PC-3 (cell line): ENCODE measurements around the gene GPR63. TPM values are rescaled to one million over a fixed set of nuclear protein-coding genes. Genes with fewer than 3 reads are reported as not detected.

Source experiments
- ATAC-seq: fragments of 200-7000 bp; cut with Tn5 transposase; 2 replicates; pipeline ENCODE4 v1.9.1; 2020; ENCODE audit warnings: mild to moderate bottlenecking, moderate library complexity
- BruUV-seq: library from RNA; stranded (reverse); fragments of 400-500 nt; replicated peaks from 2 replicates; lab custom pipeline; 2021; lab: Mats Ljungman, UMichigan
- CTCF ChIA-PET: fragments of 300-600 bp; sonication (Branson Sonifier 250); formaldehyde crosslinking; loops from one replicate; lab custom pipeline; 2022; ENCODE audit warnings: antibody characterized with exemption; lab: Charles Lee
- POLR2A ChIA-PET: fragments of 300-600 bp; sonication (Branson Sonifier 250); formaldehyde crosslinking; loops from one replicate; lab custom pipeline; 2022; ENCODE audit warnings: antibody characterized with exemption; ENCODE audit not compliant: unreplicated experiment; lab: Charles Lee
- DNase-seq: peaks from one replicate; pipeline ENCODE4 v3.0.0-alpha.2; 2015
- H2AFZ ChIP-seq: fragments of 300-600 bp; sonication (generic); 2 replicates; pipeline ENCODE4 v1.6.0; 2016; ENCODE audit warnings: antibody characterized with exemption, low read length
- H3F3A ChIP-seq: fragments of 300-600 bp; sonication (generic); one replicate; pipeline ENCODE4 v1.6.0; 2017; ENCODE audit warnings: antibody characterized with exemption, low read length, control low read depth, mild to moderate bottlenecking; ENCODE audit not compliant: unreplicated experiment
- H3K27ac ChIP-seq: fragments of 300-600 bp; sonication (generic); 2 replicates; pipeline ENCODE4 v1.5.1; 2016; ENCODE audit warnings: mild to moderate bottlenecking, low read length
- H3K27me3 ChIP-seq: fragments of 300-600 bp; sonication (generic); 2 replicates; pipeline ENCODE4 v1.6.1; 2016; ENCODE audit warnings: low read length, mixed read lengths
- H3K36me3 ChIP-seq: fragments of 300-600 bp; sonication (generic); 2 replicates; pipeline ENCODE4 v1.6.1; 2016; ENCODE audit warnings: low read depth, mixed run types, low read length, mixed read lengths
- H3K4me1 ChIP-seq: fragments of 300-600 bp; sonication (generic); 2 replicates; pipeline ENCODE4 v1.5.1; 2016; ENCODE audit warnings: low read length; ENCODE audit not compliant: insufficient read depth
- H3K4me2 ChIP-seq: fragments of 300-600 bp; sonication (generic); 2 replicates; pipeline ENCODE4 v1.6.0; 2016; ENCODE audit warnings: low read length
- H3K4me3 ChIP-seq: fragments of 300-600 bp; sonication (generic); 2 replicates; pipeline ENCODE4 v1.5.1; 2016; ENCODE audit warnings: mild to moderate bottlenecking, low read length, mixed read lengths
- H3K79me2 ChIP-seq: fragments of 300-600 bp; sonication (generic); 2 replicates; pipeline ENCODE4 v1.6.1; 2017; ENCODE audit warnings: low read length, mixed read lengths
- H3K9ac ChIP-seq: fragments of 300-600 bp; sonication (generic); 2 replicates; pipeline ENCODE4 v1.6.0; 2016; ENCODE audit warnings: mild to moderate bottlenecking, low read length
- H3K9me2 ChIP-seq: fragments of 300-600 bp; sonication (generic); replicated peaks from 2 replicates; pipeline ENCODE4 v1.6.1; 2016; ENCODE audit warnings: mixed run types, low read length, mixed read lengths
- H3K9me3 ChIP-seq: fragments of 300-600 bp; sonication (generic); 2 replicates; pipeline ENCODE4 v1.6.1; 2016; ENCODE audit warnings: low read length, mixed read lengths
- H4K20me1 ChIP-seq: fragments of 300-600 bp; sonication (generic); 2 replicates; pipeline ENCODE4 v1.6.1; 2016; ENCODE audit warnings: low read length, mixed read lengths
- CTCF ChIP-seq: fragments of 300-600 bp; sonication (generic); conservative IDR thresholded peaks from 2 replicates; pipeline ENCODE4 v1.5.1; 2017; ENCODE audit warnings: antibody characterized with exemption, low read depth, mild to moderate bottlenecking, low read length
- EZH2 ChIP-seq: fragments of 300-600 bp; sonication (generic); IDR thresholded peaks from one replicate; pipeline ENCODE4 v1.6.1; 2017; ENCODE audit warnings: antibody characterized with exemption, mild to moderate bottlenecking, low read length; ENCODE audit not compliant: unreplicated experiment
- EZH2phosphoT487 ChIP-seq: fragments of 300-600 bp; sonication (generic); IDR thresholded peaks from 2 replicates; pipeline ENCODE4 v1.6.1; 2018; ENCODE audit warnings: mild to moderate bottlenecking, antibody characterized with exemption, low read length, borderline replicate concordance
- intact Hi-C: fragments of 100-400 bp; cut with micrococcal nuclease; formaldehyde crosslinking; loops from 2 replicates; pipeline ENCODE4 v1.9.0; 2023
- total RNA-seq: library from RNA; depleted of rRNA; stranded (reverse); fragments of >200 nt; gene quantifications from 2 replicates; pipeline ENCODE4 v1.2.3, GENCODE V29; 2014

The GPR63 gene
- total RNA-seq, 1 experiment from 2014 or later, result 0.07 TPM

- TF ChIP-seq EZH2phosphoT487 (no peak), CTCF (no peak), EZH2 (no peak)
- no peak overlapping the region for H3K4me2 ChIP-seq
- intact Hi-C loops, result no loop called here
- H3K27me3 ChIP-seq, result no peaks in the 10 kb centered on the region
- H3K36me3 ChIP-seq, result no peaks in the 10 kb centered on the region
- no TSS peak for BruUV-seq
- no peaks in the 10 kb centered on the region for H3F3A ChIP-seq
- no peak overlapping the region for H2AFZ ChIP-seq
- H4K20me1 ChIP-seq, result no peaks in the 10 kb centered on the region
- no peaks in the 10 kb centered on the region for H3K9me2 ChIP-seq
- H3K79me2 ChIP-seq, result no peaks in the 10 kb centered on the region
- H3K9me3 ChIP-seq, result no peaks in the 10 kb centered on the region
- POLR2A ChIA-PET, result no interaction called here
- DNase-seq (no peak), ATAC-seq (no peak)
- H3K9ac ChIP-seq, result no peak overlapping the region
- H3K4me1 ChIP-seq, result no peaks in the 10 kb centered on the region
- CTCF ChIA-PET, result no interaction called here
- H3K4me3 ChIP-seq, result no peak overlapping the region
- no peak overlapping the region for H3K27ac ChIP-seq
These were observed 60.2 kb downstream of the GPR63 start for GRCh38 chr6:96777113-96777512.

- no peaks in the 10 kb centered on the region for H4K20me1 ChIP-seq
- H3K79me2 ChIP-seq, result no peaks in the 10 kb centered on the region
- no peak overlapping the region for H3K4me2 ChIP-seq
- ATAC-seq, result no peak
- no peaks in the 10 kb centered on the region for H3K36me3 ChIP-seq
- H3K4me1 ChIP-seq, result no peaks in the 10 kb centered on the region
- H3K27ac ChIP-seq, result no peak overlapping the region
- no peak for TF ChIP-seq EZH2phosphoT487
- TF ChIP-seq EZH2, result no peak
- no peak for TF ChIP-seq CTCF
- H3K9ac ChIP-seq, result no peak overlapping the region
- intact Hi-C loops, result no loop called here
- POLR2A ChIA-PET, result no interaction called here
- no peaks in the 10 kb centered on the region for H3K27me3 ChIP-seq
- CTCF ChIA-PET, result no interaction called here
- no peaks in the 10 kb centered on the region for H3K9me2 ChIP-seq
- no peak for DNase-seq
- H3F3A ChIP-seq, result no peaks in the 10 kb centered on the region
- H2AFZ ChIP-seq, result no peak overlapping the region
- no peak overlapping the region for H3K4me3 ChIP-seq
- no TSS peak for BruUV-seq
- no peaks in the 10 kb centered on the region for H3K9me3 ChIP-seq
These were observed 61.4 kb downstream of the GPR63 start for GRCh38 chr6:96775727-96776400.

GRCh38 chr6:96766769-96767168 lies 70.5 kb downstream of the GPR63 start:
- Histone ChIP-seq H4K20me1 (no peaks in the 10 kb centered on the region), H2AFZ (no peak overlapping the region), H3K9me2 (no peaks in the 10 kb centered on the region), H3K4me2 (no peak overlapping the region), H3K27ac (no peak overlapping the region), H3K4me3 (no peak overlapping the region), H3K9me3 (no peaks in the 10 kb centered on the region), H3K27me3 (no peaks in the 10 kb centered on the region), H3K9ac (no peak overlapping the region), H3F3A (no peaks in the 10 kb centered on the region), H3K4me1 (no peaks in the 10 kb centered on the region), H3K79me2 (no peaks in the 10 kb centered on the region), H3K36me3 (no peaks in the 10 kb centered on the region)
- CTCF ChIA-PET, result no interaction called here
- no peak for ATAC-seq
- no TSS peak for BruUV-seq
- POLR2A ChIA-PET, result no interaction called here
- DNase-seq, result no peak
- intact Hi-C loops, result no loop called here
- TF ChIP-seq EZH2phosphoT487, result no peak
- TF ChIP-seq EZH2, result no peak
- no peak for TF ChIP-seq CTCF
